Hematopoietic multipotent progenitor cell (in vitro differentiated cells): ENCODE data around the gene ARMC6. TPM values are rescaled to one million over a fixed set of nuclear protein-coding genes. Genes with fewer than 3 reads are reported as not detected.
"Not testable (repeated sequence)": the region's sequence is repeated elsewhere in the genome, so short reads cannot be mapped to it uniquely, and the experiment has no call there.

Experiments used
- DNase-seq, 3 donors: peaks; one replicate each; pipeline ENCODE4 v3.0.0-alpha.2; 2011 to 2015; ENCODE audit warnings: low read depth in 2 of 3, low spot score in 2 of 3
- total RNA-seq: library from RNA; depleted of rRNA; stranded (reverse); fragments of >200 nt; gene quantifications from one replicate; pipeline ENCODE4 v1.2.3, GENCODE V29; 2012

Gene ARMC6
- total RNA-seq, 1 donor: 80.8 TPM

DNA sequence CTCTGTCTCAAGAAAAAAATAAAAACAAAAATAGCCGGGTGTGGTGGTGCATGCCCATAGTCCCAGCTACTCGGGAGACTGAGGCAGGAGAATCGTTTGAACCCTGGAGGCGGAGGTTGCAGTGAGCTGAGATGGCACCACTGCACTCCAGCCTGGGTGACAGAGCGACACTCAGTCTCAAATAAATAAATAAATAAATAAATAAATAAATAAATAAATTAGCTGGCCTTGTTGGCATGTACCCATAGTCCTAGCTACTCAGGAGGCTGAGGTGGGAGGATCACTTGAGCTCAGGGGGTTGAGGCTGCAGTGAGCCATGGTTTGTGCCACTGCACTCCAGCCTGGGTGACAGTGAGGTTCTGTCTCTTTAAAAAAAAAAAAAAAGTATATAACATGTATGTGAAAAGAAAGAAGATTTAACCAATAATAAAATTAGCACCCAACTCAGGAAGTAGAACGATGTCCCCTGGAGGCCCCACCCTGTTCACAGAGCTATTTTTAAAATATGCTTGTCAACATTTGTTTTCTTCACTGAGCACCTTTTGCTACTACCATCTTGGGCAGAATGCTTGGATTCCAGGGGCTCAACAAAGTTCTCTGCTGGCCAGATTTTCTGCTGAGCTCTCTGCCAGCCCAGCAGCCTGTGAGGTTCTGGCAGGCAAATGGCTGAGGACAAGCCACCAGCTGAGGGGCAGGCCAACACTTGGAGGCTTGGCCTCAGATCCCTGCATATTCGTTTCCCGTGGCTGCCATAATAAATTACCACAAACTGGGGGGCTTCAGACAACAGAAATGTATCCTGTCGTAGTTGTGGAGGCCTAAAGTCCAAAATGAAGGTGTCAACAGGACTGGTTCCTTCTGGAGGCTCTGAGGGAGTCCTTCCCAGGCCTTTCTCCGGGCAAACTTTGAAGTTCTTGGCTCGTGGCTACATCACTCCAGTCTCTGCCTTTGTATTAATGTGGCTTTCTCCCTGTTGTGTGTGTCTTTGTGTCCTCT, 35.6 kb downstream of the ARMC6 start:
- no peak for DNase-seq

DNA sequence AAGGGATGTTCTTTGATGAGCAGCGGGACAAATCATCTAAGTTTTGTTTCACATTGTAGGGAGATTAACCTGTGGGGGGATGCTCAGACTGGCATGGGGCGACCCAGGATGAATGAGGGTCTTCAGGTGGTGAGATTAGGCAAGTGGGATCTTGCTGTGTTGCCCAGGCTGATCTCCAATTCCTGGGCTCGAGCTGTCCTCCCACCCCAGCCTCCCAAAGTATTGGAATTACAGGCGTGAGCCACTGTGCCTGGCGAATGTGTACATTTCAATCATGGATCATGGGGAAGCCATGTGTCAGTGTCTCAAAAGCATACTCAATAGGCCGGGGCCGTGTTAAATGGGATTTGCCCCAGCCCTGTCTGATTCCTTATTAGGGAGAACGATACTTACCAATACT, 38.5 kb downstream of the ARMC6 start:
- no peak for DNase-seq

DNA sequence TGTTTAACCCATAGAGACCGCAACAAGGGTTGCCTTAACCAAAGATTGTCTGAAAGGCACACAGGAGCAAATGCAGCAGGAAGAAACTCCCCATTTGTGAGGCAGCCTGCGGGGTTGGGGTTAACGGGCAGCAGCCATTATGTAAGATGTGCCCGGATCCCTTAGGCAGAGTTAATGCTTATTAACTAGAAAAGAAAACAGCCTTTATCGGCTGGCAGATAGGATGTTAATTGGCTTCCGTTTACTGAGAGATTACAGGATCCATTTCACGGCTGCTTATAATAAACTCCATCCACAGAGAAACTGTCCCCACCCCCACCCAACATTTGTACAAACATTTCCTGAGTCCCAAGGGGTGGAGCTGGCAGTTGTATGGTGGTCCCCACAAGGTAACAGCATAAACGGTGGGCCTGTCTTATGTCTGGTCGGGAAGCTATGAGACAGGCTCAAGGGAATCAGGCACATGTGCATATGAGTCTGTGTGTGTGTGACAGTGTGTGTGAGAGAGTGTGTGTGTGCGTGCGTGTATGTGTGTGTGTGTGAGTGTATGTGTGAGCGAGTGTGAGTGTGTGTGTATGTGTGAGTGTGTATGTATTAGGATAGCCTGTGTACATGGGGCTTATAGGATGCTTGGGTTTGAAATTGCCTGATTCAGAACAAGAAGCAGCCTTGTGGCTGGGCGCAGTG, 40.9 kb downstream of the ARMC6 start:
- no peak for DNase-seq

DNA sequence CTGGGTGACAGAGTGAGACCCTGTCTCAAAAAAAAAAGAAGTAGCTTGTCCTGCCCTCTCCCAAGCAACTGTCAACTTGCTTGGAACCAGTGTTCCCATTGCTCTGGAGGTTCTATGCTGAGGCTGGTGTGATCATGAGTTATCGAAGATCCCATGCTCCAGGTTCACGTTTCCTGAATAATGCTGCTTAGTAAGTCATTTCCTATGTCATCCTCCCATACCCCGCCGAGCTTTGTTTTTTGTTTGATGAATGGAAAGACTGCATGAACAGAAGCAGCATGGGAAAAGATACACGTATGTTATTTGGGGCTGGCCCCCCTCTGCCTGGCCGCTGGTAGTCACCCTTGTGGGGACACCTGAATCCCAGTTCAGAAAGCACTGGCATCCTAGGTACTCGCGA, 41.7 kb downstream of the ARMC6 start:
- DNase-seq: no peak

DNA sequence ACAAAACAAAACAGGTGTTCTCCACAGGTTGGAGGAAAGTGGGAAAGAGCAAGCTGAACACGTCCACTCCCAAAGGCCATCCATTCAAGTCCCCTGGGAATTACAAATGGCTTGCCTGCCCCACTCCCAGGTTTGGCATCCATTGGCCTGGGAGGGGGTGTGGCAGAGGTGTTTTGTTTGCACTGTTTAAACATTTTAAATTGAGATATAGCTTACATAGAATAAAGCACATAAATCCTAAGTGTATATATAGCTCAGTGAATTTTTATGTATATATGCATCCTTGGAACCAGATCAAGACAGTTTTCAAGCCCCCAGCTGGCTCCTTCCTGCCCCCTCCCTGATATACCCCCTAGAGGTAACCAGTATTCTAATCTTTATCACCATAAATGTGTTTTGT, 43.1 kb downstream of the ARMC6 start:
- DNase-seq: no peak

DNA sequence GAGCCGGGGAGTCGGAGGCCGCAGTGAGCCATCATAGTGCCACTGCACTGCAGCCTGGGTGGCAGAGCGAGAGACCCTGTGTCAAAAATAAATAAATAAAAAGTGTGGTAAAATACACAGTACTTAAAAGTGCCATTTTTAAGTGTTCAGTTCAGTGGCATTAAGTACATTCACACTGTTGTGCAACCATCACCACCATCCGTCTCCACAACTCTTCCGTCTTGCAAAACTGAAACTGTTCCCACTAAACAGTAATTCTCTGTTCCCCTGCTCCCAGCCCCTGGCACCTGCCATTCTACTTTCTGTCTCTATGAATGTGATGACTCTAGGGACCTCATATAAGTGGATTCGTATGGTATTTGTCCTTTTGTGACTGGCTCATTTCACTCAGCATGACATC, 43.7 kb downstream of the ARMC6 start:
- no peak for DNase-seq

DNA sequence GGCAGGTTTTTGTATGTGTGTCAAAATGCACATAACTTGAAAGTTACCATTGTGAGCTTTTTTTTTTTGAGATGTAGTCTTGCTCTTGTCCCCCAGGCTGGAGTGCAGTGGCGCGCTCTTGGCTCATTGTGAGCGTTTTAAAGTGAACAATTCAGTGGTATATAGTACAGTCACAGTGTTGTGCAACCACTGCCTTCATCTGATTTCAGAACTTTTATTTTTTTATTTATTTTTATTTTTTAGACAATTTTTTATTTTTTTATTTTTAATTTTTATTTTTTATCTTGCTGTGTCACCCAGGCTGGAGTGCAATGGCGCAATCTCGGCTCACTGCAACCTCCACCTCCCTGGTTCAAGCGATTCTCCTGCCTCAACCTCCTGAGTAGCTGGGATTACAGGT, 45.4 kb downstream of the ARMC6 start:
- DNase-seq: no peak

DNA sequence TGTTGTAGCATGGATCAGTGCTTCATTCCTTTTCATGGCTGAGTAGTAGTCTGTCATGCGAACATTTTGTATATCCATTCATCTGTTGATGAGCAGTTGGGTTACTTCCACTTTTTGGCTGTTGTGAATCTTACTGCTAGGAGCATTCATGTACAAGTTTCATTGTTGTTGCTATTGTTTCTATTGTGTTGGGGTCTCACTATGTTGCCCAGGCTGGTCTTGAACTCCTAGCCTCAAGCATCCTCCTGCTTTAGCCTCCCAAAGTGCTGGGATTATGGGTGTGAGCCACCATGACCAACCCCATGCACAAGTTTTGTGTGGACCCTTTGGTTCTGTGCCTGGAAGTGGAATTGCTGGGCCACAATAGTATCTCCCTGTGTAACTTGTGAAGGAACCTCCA, 46.2 kb downstream of the ARMC6 start:
- no peak for DNase-seq

DNA sequence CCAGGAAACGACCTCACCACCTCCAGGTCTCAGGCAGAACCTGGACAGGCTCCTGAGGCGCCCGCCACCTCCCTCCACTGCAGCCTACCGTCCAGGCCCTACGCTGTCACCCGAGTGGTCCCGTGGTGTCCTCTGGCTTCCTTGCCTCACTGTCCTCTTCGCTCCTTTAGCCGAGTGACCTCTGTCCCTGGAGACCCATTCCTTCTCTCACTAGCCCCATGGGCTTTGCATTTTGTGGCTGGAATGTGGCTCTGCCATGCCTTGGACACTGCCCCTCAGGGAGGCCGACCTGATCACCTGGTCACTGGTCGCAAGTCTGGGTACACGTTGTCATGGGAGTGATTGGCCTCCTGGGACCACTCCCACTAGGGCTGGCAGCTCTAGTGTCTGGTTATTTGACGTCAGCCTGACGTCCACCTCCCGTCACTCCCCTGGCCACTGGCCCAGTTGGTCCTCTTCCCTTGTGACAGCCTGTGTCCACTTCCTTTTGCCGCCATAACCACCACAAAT, 48.3 kb downstream of the ARMC6 start:
- DNase-seq: no peak

DNA sequence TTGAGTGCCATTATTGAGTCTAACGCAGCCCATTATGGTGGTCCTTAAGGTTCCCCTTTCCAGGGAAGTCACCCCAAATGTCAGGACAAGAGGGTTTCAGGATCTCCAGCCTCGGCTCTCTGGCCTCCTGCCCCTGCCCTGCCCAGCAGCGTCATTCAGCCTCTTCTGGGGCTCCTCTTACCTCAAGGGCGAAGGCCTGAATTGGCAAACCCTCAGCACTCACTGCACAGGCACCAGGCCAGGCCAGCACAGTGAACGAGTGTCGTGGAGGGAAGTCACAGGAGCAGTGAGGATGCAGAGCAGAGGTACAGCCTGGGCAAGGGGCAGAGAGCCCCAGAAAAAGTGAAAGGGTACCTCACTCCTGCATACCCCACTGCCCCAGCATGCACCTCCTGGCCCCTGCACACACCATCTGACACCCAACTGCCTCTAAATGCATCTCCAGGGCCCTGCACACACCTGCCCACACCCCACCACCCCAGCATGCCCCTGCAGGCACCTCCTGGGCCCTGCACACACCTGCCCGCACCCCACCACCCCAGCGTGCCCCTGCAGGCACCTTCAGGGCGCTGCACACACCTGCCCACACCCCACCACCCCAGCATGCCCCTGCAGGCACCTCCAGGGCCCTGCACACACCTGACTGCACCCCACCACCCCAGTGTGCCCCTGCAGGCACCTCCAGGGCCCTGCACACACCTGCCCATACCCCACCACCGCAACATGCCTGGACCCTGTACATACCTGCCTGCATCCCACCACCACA, 50.2 kb downstream of the ARMC6 start:
- no peak for DNase-seq

DNA sequence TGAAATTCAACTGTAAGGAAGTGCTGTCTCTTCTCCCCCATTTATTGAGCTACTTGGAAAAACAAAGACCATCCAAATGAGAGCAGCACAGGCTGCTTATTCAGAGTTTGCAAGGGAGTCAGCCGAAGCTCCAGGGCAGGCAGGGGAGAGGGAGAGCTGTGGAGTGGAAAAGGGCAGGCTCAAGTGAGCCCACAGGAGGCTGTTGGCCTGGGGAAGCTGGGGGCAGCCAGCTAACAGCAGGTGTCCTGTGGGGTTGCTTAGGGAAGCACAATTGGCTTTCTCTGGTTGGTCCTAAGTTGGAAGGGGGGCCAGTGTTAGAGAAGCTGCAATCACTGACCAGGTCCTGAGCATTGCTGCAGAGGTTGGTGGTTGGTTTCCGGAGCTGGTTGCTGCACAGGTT, 54.3 kb downstream of the ARMC6 start:
- DNase-seq: no peak

DNA sequence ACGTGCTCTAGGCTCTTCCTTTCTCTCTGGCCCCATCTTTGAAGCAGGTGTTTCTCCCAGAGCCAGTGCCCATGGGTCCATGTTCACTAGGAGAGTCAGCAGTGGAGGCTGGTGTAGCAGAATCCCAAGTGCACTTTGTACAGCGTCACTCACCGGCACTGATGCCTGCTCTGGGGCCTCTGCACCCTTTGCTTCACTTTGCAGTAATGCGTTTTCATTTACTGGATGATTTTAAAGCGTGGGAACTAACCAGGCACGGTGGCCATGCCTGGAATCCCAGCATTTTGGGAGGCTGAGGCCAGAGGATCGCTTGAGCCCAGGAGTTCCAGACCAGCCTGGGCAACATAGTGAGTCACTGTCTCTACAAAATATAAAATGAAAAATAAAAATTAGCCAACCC, 61.1 kb downstream of the ARMC6 start:
- no peak for DNase-seq

DNA sequence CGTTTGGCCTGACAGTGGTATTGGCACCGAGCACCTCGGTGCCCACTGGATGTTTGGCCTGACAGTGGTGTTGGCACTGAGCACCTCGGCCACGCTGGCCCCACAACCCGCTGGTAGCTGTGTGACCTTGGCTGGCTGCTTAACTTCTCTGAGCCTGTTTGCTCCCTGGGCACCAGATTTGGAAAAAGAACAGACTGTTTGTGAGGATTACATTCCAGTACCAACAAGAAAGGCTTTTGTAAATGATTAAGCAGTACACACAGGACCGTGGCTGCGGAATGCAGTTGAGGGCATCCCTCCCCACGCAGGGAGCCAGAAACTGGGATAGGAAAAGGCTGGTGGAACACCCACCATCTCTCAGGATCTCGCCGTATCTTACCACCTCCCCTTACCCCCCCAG, 62.3 kb downstream of the ARMC6 start:
- DNase-seq: no peak

DNA sequence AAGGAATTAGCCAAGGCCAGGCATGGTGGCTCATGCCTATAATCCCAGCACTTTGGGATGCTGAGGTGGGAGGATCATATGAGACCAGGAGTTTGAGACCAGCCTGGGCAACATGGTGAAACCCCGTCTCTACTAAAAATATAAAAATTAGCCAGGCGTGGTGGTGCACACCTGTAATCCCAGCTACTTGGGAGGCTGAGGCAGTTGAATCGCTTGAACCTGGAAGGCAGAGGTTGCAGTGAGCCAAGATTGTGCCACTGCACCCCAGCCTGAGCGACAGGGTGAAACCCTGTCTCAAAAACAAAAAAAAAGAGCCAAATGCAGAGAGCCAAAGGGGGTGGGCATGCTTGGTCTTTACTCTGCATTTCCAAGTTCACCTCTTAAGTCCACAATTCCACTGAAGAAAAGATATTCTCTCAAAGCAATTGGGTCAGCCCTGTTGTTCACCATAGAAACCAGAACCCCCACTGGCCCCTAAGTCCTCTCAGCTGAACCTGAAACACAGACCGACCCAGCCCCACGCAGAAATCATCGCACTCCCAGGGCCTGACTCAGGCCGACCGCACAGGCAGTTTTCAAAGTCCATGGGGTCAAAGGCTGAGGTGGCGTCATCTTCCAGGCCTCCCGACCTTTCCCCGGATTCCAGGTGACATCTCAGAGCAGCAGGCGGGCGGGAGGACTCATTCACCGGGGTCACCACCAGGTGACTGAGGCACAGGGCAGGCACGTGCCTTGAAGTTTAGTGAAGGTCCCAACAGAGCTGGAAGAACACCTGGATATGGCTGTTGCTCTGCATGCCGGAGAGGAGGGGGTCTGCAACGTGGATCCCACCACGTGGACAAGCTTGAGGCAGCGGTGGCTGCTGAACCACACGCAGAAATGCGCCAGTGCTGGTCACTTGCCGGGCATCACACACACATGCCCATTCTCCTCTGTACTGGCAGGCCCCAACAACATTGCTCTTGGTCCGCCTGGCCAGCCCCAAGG, 63.5 kb downstream of the ARMC6 start:
- DNase-seq: no peak

DNA sequence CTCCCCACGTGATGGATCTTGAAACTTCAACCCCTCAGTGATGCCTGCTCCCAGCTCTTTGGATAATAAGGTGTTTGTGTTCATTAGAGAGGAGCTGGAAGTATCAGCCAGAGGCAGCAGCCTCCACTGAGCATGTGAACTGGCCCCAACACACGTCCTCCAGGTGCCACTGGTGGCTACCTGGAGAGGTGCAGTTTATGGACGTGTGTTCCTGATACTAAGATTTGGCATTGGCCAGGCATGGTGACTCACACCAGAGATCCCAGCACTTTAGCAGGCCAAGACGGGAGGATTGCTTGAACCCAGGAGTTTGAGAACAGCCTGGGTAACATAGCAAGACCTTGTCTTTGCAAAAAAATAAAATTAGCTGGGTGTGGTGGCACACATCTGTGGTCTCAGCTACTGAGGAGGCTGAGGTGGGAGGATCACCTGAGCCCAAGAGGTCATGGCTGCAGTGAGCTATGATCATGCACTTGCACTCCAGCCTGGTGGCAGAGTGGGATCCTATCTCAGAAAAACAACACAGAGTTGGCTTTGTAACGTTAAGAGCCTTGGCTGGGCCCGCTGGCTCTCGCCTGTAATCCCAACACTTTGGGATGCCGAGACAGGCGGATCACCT, 64.8 kb downstream of the ARMC6 start:
- no peak for DNase-seq

DNA sequence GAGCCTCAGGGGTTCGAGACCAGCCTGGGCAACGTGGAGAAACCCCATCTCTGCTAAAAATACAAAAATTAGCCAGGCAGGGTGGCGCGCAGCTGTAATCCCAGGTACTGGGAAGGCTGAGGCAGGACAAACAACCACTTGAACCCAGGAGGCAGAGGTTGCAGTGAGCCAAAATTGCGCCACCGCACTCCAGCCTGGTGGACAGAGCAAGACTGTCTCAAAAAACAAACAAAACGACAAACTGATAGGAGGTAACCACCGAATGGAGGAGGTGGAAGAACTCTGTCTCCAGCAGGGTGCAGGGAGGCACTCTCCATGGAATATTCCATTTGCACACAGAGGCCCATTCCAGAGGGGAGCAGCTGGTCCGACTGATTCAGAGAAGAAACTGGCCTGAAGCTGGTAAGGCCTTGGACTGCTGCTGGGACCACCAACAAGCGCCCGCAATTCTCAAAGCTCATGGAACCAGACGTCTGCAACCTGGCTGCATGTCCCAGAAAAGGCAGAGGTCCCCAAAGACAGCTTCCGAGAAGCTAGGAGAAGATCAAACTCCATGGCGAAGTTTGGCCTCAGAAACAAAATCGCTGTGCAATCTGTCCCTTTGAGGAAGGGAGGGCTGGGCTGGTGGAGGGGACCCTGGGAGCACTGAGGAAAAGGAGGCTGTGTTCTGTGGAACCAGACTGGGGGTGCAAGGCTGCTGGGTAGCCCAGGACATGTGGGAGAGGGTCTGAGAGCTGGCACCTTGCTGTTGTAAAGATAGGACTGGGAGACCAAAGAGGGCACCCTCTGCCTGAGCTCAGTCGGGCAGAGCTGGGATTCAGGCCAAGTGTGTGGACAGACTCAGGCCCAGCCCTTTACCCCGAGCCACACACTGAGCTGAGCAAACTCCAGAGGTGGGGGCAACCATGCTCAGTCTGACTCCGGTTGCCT, 65.6 kb downstream of the ARMC6 start:
- DNase-seq: no peak

DNA sequence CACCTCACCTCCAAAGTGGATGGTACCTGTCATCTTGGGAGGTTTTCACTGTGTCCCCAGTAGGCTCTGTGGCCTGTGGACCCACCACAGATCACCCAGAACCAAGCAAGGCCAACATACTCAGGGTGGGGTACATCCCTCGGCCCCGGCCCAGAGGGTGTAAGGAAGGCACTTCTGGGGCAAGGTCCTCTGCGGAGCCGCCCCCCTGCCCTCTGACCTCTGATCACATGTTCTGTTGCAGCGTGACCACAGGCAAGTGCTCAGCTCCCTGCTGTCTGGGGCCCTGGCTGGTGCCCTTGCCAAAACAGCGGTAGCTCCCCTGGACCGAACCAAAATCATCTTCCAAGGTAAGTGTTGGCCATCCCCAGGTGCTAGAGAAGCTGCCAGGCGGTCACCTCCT, 68.1 kb downstream of the ARMC6 start:
- DNase-seq: no peak

DNA sequence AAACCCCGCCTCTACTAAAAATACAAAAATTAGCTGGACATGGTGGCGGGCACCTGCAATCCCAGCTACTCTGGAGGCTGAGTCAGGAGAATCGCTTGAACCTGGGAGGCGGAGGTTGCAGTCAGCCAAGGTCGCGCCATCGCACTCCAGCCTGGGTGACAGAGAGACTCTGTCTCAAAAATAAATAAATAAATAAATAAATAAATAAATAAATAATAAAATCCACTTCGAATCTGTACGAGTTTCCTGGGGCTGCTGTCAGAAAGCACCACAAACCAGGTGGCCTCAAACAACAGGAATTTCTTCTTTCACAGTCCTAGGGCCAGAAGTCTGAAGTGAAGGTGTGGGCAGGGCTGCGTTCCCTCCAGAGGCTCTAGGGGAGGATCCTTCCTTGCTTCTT, 69.2 kb downstream of the ARMC6 start:
- DNase-seq: not testable (repeated sequence)
